RWPE2 (cell line): ENCODE measurements around the gene LITAF.
"Not testable (repeated sequence)": the region's sequence is repeated elsewhere in the genome, so short reads cannot be mapped to it uniquely, and the experiment has no call there.

ENCODE experiments used
- ATAC-seq: fragments of 200-7000 bp; cut with Tn5 transposase; 3 replicates; pipeline ENCODE4 v1.9.1; 2021; ENCODE audit warnings: low read depth
- DNase-seq: peaks from one replicate; pipeline ENCODE4 v3.0.0-alpha.2; 2020; ENCODE audit warnings: low spot score
- H3K27ac ChIP-seq: fragments of 450-650 bp; 2 replicates; pipeline ENCODE4 v1.5.1; 2017; ENCODE audit warnings: mild to moderate bottlenecking; ENCODE audit not compliant: poor library complexity, severe bottlenecking
- H3K27me3 ChIP-seq: fragments of 250-450 bp; sonication (Bioruptor Pico); 2 replicates; pipeline ENCODE4 v1.5.1; 2021; ENCODE audit warnings: mild to moderate bottlenecking, moderate library complexity; ENCODE audit not compliant: insufficient read depth, poor library complexity, severe bottlenecking
- H3K36me3 ChIP-seq: fragments of 250-450 bp; sonication (Bioruptor Pico); 2 replicates; pipeline ENCODE4 v1.5.1; 2020; ENCODE audit warnings: low read depth, mild to moderate bottlenecking, moderate library complexity
- H3K4me1 ChIP-seq: fragments of 250-450 bp; sonication (Bioruptor Pico); 2 replicates; pipeline ENCODE4 v1.5.1; 2021; ENCODE audit warnings: mild to moderate bottlenecking, moderate library complexity; ENCODE audit not compliant: insufficient read depth, poor library complexity, severe bottlenecking
- H3K4me3 ChIP-seq: fragments of 250-450 bp; sonication (Bioruptor Pico); 2 replicates; pipeline ENCODE4 v1.5.1; 2021; ENCODE audit warnings: mild to moderate bottlenecking, moderate library complexity; ENCODE audit not compliant: severe bottlenecking
- H3K9me3 ChIP-seq: fragments of 250-450 bp; sonication (Bioruptor Pico); 2 replicates; pipeline ENCODE4 v1.5.1; 2021; ENCODE audit warnings: mild to moderate bottlenecking, moderate library complexity; ENCODE audit not compliant: severe bottlenecking
- TF ChIP-seq, protein P1 (sequence below): fragments of 450-650 bp; IDR thresholded peaks from one replicate; pipeline ENCODE4 v1.5.1; 2017; ENCODE audit warnings: mild to moderate bottlenecking, moderate library complexity; ENCODE audit not compliant: poor library complexity, severe bottlenecking

Gene LITAF

DNA sequence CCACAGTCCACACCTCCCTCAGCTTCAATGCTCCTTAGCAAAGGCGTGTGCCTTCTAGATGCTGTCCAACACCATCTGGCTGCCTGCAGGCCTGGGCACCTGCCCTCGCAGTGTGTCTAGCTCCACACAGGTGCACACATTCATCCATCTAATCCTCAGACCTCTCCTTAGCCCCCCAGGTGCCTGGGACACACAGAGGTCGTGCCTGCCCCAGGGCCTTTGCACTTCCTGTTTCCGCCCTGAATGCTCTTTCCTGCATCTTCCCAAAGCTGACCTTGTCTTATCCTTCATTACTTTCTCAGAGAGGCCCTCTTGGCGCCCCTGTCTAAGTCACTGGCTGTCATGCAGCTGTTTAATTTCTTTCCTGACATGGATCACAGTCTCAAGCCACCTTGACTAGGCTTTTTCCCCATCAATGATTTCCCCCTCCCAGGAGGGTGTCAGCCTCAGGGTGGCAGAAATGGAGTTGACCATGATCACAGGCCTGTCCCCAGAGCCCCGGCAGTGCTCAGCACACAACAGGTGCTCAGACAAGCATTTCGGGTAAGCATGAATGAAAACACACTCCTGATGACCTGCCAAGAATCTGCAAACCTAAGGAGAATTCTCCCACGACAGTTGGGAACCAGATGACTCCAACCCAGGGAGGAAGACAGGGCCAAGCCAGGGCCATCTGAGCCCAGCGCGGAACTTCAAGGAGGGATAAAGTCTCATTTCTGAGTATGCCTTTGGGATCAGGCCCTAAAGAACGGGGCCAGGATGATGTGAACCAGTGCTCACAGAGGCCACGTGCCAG lies 76.3 kb downstream of the LITAF start:
- TF ChIP-seq, protein P1, sequence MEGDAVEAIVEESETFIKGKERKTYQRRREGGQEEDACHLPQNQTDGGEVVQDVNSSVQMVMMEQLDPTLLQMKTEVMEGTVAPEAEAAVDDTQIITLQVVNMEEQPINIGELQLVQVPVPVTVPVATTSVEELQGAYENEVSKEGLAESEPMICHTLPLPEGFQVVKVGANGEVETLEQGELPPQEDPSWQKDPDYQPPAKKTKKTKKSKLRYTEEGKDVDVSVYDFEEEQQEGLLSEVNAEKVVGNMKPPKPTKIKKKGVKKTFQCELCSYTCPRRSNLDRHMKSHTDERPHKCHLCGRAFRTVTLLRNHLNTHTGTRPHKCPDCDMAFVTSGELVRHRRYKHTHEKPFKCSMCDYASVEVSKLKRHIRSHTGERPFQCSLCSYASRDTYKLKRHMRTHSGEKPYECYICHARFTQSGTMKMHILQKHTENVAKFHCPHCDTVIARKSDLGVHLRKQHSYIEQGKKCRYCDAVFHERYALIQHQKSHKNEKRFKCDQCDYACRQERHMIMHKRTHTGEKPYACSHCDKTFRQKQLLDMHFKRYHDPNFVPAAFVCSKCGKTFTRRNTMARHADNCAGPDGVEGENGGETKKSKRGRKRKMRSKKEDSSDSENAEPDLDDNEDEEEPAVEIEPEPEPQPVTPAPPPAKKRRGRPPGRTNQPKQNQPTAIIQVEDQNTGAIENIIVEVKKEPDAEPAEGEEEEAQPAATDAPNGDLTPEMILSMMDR: no peak

DNA sequence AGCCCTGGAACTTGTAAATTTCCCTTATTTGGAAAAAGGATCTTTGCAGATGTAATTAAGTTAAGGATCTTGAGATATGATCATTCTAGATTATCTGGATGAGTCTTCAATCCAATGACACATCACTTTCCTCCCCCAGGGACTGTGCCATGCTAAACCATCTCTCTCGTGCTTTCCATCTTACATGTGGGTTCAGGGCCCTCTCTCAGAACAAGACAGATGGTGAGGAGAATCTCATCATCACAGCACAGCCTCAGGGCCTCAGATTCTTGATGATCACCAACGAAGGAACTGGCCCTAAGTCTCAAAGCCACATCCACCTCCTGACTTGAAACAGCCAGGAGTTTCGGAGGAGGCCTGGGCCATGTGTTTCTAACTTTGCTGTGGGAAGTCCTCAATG lies 78.7 kb downstream of the LITAF start:
- Histone ChIP-seq H3K9me3 (no peaks in the 10 kb centered on the region), H3K36me3 (no peaks in the 10 kb centered on the region), H3K27me3 (no peaks in the 10 kb centered on the region), H3K27ac (no peak overlapping the region), H3K4me3 (no peak overlapping the region), H3K4me1 (no peaks in the 10 kb centered on the region)
- TF ChIP-seq, protein P1: no peak
- no peak for ATAC-seq
- no peak for DNase-seq

More for the DNA sequence above, 76.3 kb downstream of the LITAF start:
- H3K27ac ChIP-seq: no peak overlapping the region
- no peaks in the 10 kb centered on the region for H3K27me3 ChIP-seq
- no peaks in the 10 kb centered on the region for H3K9me3 ChIP-seq
- H3K4me3 ChIP-seq: no peak overlapping the region
- no peaks in the 10 kb centered on the region for H3K4me1 ChIP-seq
- ATAC-seq (no peak), DNase-seq (no peak)
- no peaks in the 10 kb centered on the region for H3K36me3 ChIP-seq

DNA sequence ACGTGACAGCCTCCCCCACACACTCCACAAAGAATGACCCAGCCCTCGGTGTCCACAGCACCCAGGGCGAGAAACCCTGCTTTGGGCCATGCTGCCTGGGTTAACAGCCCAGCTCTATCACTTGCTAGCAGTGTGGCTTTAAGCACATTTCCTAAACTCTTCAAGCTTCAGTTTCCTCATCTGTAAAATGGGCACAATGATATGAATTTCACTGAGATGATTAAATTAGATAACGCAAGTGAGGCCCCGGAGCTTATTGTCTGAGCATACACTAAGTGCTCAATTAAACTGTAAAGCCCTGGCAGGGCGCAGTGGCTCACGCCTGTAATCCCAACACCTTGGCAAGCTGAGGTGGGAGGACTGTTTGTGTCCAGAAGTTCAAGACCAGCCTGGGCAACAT lies 79.4 kb downstream of the LITAF start:
- H3K27ac ChIP-seq: no peak overlapping the region
- H3K9me3 ChIP-seq: no peaks in the 10 kb centered on the region
- H3K4me3 ChIP-seq: no peak overlapping the region
- H3K4me1 ChIP-seq: no peaks in the 10 kb centered on the region
- no peaks in the 10 kb centered on the region for H3K36me3 ChIP-seq
- ATAC-seq (no peak), DNase-seq (no peak)
- TF ChIP-seq, protein P1: no peak
- no peaks in the 10 kb centered on the region for H3K27me3 ChIP-seq

DNA sequence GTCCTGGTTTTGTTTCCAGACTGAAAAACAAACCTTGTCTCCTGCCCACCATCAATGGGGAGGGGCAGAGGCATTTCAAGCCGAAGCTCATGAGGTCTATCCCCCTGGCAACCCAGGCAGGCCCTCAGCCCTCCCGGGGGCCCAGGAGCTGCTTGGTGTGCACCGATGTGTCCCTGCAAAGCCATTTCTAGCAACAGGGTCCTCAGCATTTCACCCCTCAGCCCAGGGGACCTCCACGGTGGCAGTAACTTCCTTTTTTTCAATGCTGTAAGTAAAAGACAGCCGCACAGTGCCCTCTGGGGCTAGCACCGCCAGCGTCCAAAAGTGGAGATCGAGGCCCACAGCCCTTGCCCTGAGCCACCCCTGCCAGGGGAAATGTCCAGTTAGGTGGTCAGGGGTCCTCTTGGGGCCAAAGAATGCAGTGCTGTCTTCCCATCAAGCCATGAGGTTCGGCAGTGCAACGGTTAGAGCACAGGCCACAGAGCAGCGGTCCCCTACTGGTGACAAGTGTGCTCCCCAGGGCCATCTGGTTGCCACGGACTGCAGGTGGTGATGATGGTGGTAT lies 79.9 kb downstream of the LITAF start:
- H3K4me1 ChIP-seq: no peaks in the 10 kb centered on the region
- H3K36me3 ChIP-seq: no peaks in the 10 kb centered on the region
- no peak overlapping the region for H3K4me3 ChIP-seq
- DNase-seq (no peak), ATAC-seq (no peak)
- no peaks in the 10 kb centered on the region for H3K9me3 ChIP-seq
- no peak overlapping the region for H3K27ac ChIP-seq
- no peaks in the 10 kb centered on the region for H3K27me3 ChIP-seq
- TF ChIP-seq, protein P1: no peak

DNA sequence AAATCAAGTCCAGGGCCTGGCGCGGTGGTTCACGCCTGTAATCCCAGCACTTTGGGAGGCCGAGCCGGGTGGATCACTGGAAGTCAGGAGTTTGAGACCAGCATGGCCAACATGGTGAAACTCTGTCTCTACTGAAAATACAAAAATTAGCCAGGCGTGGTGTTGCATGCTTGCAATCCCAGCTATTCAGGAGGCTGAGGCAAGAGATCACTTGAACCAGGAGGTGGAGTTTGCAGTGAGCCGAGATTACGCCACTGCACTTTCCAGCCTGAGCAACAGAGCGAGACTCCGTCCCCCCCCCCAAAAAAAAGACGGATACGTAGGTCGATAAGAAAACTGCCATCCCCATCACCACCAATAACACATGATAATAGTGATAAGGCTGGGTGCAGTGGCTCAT lies 82.5 kb downstream of the LITAF start:
- H3K4me1 ChIP-seq, H3K27me3 ChIP-seq, H3K9me3 ChIP-seq, DNase-seq, ATAC-seq, H3K4me3 ChIP-seq, H3K36me3 ChIP-seq, H3K27ac ChIP-seq: not testable (repeated sequence)
